NCI-H748 (cell line): ENCODE measurements around the gene UNC13B.
"Not testable (repeated sequence)": the region's sequence is repeated elsewhere in the genome, so short reads cannot be mapped to it uniquely, and the experiment has no call there.

Experiments used
- DNase-seq: peaks from one replicate; lab custom pipeline; 2025; ENCODE audit not compliant: unreplicated experiment; lab: John Stamatoyannopoulos, UW

UNC13B gene

GRCh38 chr9:35161713-35162604 lies at the start of gene UNC13B:
Gene UNC13B (plus strand): TSS chr9:35162009. CDS start chr9:35162284, 275 bp downstream.
- peak; percentile 98 for DNase-seq

- no peak for DNase-seq
These were observed 49.4 kb upstream of the UNC13B start for GRCh38 chr9:35112257-35113020.

GRCh38 chr9:35114113-35114839 lies 47.5 kb upstream of the UNC13B start:
- DNase-seq = peak; percentile 96

- no peak for DNase-seq
These were observed 46.8 kb upstream of the UNC13B start for GRCh38 chr9:35114840-35115628.

- DNase-seq = peak; percentile 98
These were observed 45.9 kb upstream of the UNC13B start, which contains the start of gene ATOSB for GRCh38 chr9:35115680-35116538. Gene ATOSB (minus strand): TSS chr9:35115862. CDS start chr9:35108274, 7,588 bp downstream.

GRCh38 chr9:35116539-35116897 lies 45.3 kb upstream of the UNC13B start:
- DNase-seq = no peak

- DNase-seq = peak; percentile 92
These were observed 44.8 kb upstream of the UNC13B start for GRCh38 chr9:35116898-35117551.

- DNase-seq = no peak
These were observed 26.9 kb upstream of the UNC13B start for GRCh38 chr9:35134920-35135319.

- DNase-seq = no peak
These were observed 25.8 kb upstream of the UNC13B start for GRCh38 chr9:35135988-35136387.

GRCh38 chr9:35136866-35137265 lies 24.9 kb upstream of the UNC13B start:
- no peak for DNase-seq

GRCh38 chr9:35140093-35140492 lies 21.7 kb upstream of the UNC13B start:
- DNase-seq = no peak

GRCh38 chr9:35142037-35142436 lies 19.8 kb upstream of the UNC13B start:
- no peak for DNase-seq

GRCh38 chr9:35147941-35148563 lies 13.8 kb upstream of the UNC13B start:
- not testable (repeated sequence) for DNase-seq

- no peak for DNase-seq
These were observed 8.9 kb upstream of the UNC13B start for GRCh38 chr9:35152926-35153325.

GRCh38 chr9:35156781-35157180 lies 5.0 kb upstream of the UNC13B start:
- no peak for DNase-seq

- not testable (repeated sequence) for DNase-seq
These were observed 4.0 kb upstream of the UNC13B start for GRCh38 chr9:35157836-35158235.

GRCh38 chr9:35158501-35159280 lies 3.1 kb upstream of the UNC13B start:
- DNase-seq = no peak
